ENCODE measurements around the gene CD300LD.
"Not testable (repeated sequence)": the region's sequence is repeated elsewhere in the genome, so short reads cannot be mapped to it uniquely, and the experiment has no call there.

Gene CD300LD
- 0 reads per million in 3 donors for total RNA-seq

GRCh38 chr17:74592087-74592990 lies at the start of gene CD300LD:
TSS of gene CD300LD (minus strand) at chr17:74592283. CDS start at chr17:74592202, 81 bp downstream.
- DNase-seq = no peak
- no peaks in the 10 kb centered on the region for H3K27me3 ChIP-seq (replicated peaks; ENCODE audit: control insufficient read depth, insufficient read depth, low read length, poor library complexity, severe bottlenecking)
- no peaks in the 10 kb centered on the region for H3K9me3 ChIP-seq (ENCODE audit: control insufficient read depth, low read length)
- H3K4me3 ChIP-seq (ENCODE audit: insufficient read depth, low read depth, low read length, poor library complexity, severe bottlenecking) = no peak within 1 kb of the TSS
- H3K4me1 ChIP-seq (ENCODE audit: control insufficient read depth, insufficient read depth, low read length, poor library complexity, severe bottlenecking) = no peaks in the 10 kb centered on the region
- no peaks in the 10 kb centered on the region for H3K36me3 ChIP-seq (ENCODE audit: control insufficient read depth, insufficient read depth, low read length)
- H3K27ac ChIP-seq (ENCODE audit: insufficient read depth, low read length, poor library complexity, severe bottlenecking) = no peak within 1 kb of the TSS

GRCh38 chr17:74641224-74641957 lies 49.3 kb upstream of the CD300LD start:
- Histone ChIP-seq H3K27me3 (replicated peaks; ENCODE audit: control insufficient read depth, insufficient read depth, low read length, poor library complexity, severe bottlenecking) (no peaks in the 10 kb centered on the region), H3K9me3 (ENCODE audit: control insufficient read depth, low read length) (no peaks in the 10 kb centered on the region), H3K27ac (ENCODE audit: insufficient read depth, low read length, poor library complexity, severe bottlenecking) (no peak overlapping the region), H3K4me1 (ENCODE audit: control insufficient read depth, insufficient read depth, low read length, poor library complexity, severe bottlenecking) (peaks cover 11% of the 10 kb centered on the region), H3K36me3 (ENCODE audit: control insufficient read depth, insufficient read depth, low read length) (no peaks in the 10 kb centered on the region), H3K4me3 (ENCODE audit: insufficient read depth, low read depth, low read length, poor library complexity, severe bottlenecking) (no peak overlapping the region)
- DNase-seq = no peak

GRCh38 chr17:74639704-74640151 lies 47.6 kb upstream of the CD300LD start:
- no peaks in the 10 kb centered on the region for H3K36me3 ChIP-seq (ENCODE audit: control insufficient read depth, insufficient read depth, low read length)
- DNase-seq = no peak
- H3K27me3 ChIP-seq (replicated peaks; ENCODE audit: control insufficient read depth, insufficient read depth, low read length, poor library complexity, severe bottlenecking) = no peaks in the 10 kb centered on the region
- H3K4me1 ChIP-seq (ENCODE audit: control insufficient read depth, insufficient read depth, low read length, poor library complexity, severe bottlenecking) = peaks cover 11% of the 10 kb centered on the region
- no peak overlapping the region for H3K27ac ChIP-seq (ENCODE audit: insufficient read depth, low read length, poor library complexity, severe bottlenecking)
- no peaks in the 10 kb centered on the region for H3K9me3 ChIP-seq (ENCODE audit: control insufficient read depth, low read length)
- H3K4me3 ChIP-seq (ENCODE audit: insufficient read depth, low read depth, low read length, poor library complexity, severe bottlenecking) = no peak overlapping the region

GRCh38 chr17:74637926-74638325 lies 45.8 kb upstream of the CD300LD start:
- Histone ChIP-seq H3K4me3 (ENCODE audit: insufficient read depth, low read depth, low read length, poor library complexity, severe bottlenecking) (no peak overlapping the region), H3K27me3 (replicated peaks; ENCODE audit: control insufficient read depth, insufficient read depth, low read length, poor library complexity, severe bottlenecking) (no peaks in the 10 kb centered on the region), H3K4me1 (ENCODE audit: control insufficient read depth, insufficient read depth, low read length, poor library complexity, severe bottlenecking) (peaks cover 11% of the 10 kb centered on the region), H3K9me3 (ENCODE audit: control insufficient read depth, low read length) (no peaks in the 10 kb centered on the region), H3K36me3 (ENCODE audit: control insufficient read depth, insufficient read depth, low read length) (no peaks in the 10 kb centered on the region), H3K27ac (ENCODE audit: insufficient read depth, low read length, poor library complexity, severe bottlenecking) (no peak overlapping the region)
- DNase-seq = no peak

- Histone ChIP-seq H3K4me1 (ENCODE audit: control insufficient read depth, insufficient read depth, low read length, poor library complexity, severe bottlenecking) (peaks cover 11% of the 10 kb centered on the region), H3K27me3 (replicated peaks; ENCODE audit: control insufficient read depth, insufficient read depth, low read length, poor library complexity, severe bottlenecking) (no peaks in the 10 kb centered on the region), H3K36me3 (ENCODE audit: control insufficient read depth, insufficient read depth, low read length) (no peaks in the 10 kb centered on the region), H3K9me3 (ENCODE audit: control insufficient read depth, low read length) (no peaks in the 10 kb centered on the region), H3K4me3 (ENCODE audit: insufficient read depth, low read depth, low read length, poor library complexity, severe bottlenecking) (no peak overlapping the region), H3K27ac (ENCODE audit: insufficient read depth, low read length, poor library complexity, severe bottlenecking) (no peak overlapping the region)
- no peak for DNase-seq
Measured at GRCh38 chr17:74637265-74637664, 45.2 kb upstream of the CD300LD start.

GRCh38 chr17:74636541-74637085 lies 44.5 kb upstream of the CD300LD start:
- not testable (repeated sequence) for H3K9me3 ChIP-seq (ENCODE audit: control insufficient read depth, low read length); DNase-seq; H3K4me3 ChIP-seq (ENCODE audit: insufficient read depth, low read depth, low read length, poor library complexity, severe bottlenecking); H3K27me3 ChIP-seq (replicated peaks; ENCODE audit: control insufficient read depth, insufficient read depth, low read length, poor library complexity, severe bottlenecking); H3K36me3 ChIP-seq (ENCODE audit: control insufficient read depth, insufficient read depth, low read length); H3K27ac ChIP-seq (ENCODE audit: insufficient read depth, low read length, poor library complexity, severe bottlenecking)
- peaks cover 11% of the 10 kb centered on the region for H3K4me1 ChIP-seq (ENCODE audit: control insufficient read depth, insufficient read depth, low read length, poor library complexity, severe bottlenecking)

GRCh38 chr17:74635418-74635817 lies 43.3 kb upstream of the CD300LD start:
- no peak overlapping the region for H3K4me3 ChIP-seq (ENCODE audit: insufficient read depth, low read depth, low read length, poor library complexity, severe bottlenecking)
- H3K4me1 ChIP-seq (ENCODE audit: control insufficient read depth, insufficient read depth, low read length, poor library complexity, severe bottlenecking) = peaks cover 11% of the 10 kb centered on the region
- H3K9me3 ChIP-seq (ENCODE audit: control insufficient read depth, low read length) = no peaks in the 10 kb centered on the region
- H3K36me3 ChIP-seq (ENCODE audit: control insufficient read depth, insufficient read depth, low read length) = no peaks in the 10 kb centered on the region
- no peaks in the 10 kb centered on the region for H3K27me3 ChIP-seq (replicated peaks; ENCODE audit: control insufficient read depth, insufficient read depth, low read length, poor library complexity, severe bottlenecking)
- no peak overlapping the region for H3K27ac ChIP-seq (ENCODE audit: insufficient read depth, low read length, poor library complexity, severe bottlenecking)
- no peak for DNase-seq

- Histone ChIP-seq H3K9me3 (ENCODE audit: control insufficient read depth, low read length) (no peaks in the 10 kb centered on the region), H3K36me3 (ENCODE audit: control insufficient read depth, insufficient read depth, low read length) (no peaks in the 10 kb centered on the region), H3K27me3 (replicated peaks; ENCODE audit: control insufficient read depth, insufficient read depth, low read length, poor library complexity, severe bottlenecking) (no peaks in the 10 kb centered on the region), H3K4me1 (ENCODE audit: control insufficient read depth, insufficient read depth, low read length, poor library complexity, severe bottlenecking) (no peaks in the 10 kb centered on the region), H3K27ac (ENCODE audit: insufficient read depth, low read length, poor library complexity, severe bottlenecking) (no peak overlapping the region), H3K4me3 (ENCODE audit: insufficient read depth, low read depth, low read length, poor library complexity, severe bottlenecking) (no peak overlapping the region)
- no peak for DNase-seq
Measured at GRCh38 chr17:74633326-74633725, 41.2 kb upstream of the CD300LD start.

GRCh38 chr17:74632617-74633016 lies 40.5 kb upstream of the CD300LD start:
- DNase-seq = no peak
- H3K9me3 ChIP-seq (ENCODE audit: control insufficient read depth, low read length) = no peaks in the 10 kb centered on the region
- H3K4me3 ChIP-seq (ENCODE audit: insufficient read depth, low read depth, low read length, poor library complexity, severe bottlenecking) = no peak overlapping the region
- H3K36me3 ChIP-seq (ENCODE audit: control insufficient read depth, insufficient read depth, low read length) = no peaks in the 10 kb centered on the region
- H3K27me3 ChIP-seq (replicated peaks; ENCODE audit: control insufficient read depth, insufficient read depth, low read length, poor library complexity, severe bottlenecking) = no peaks in the 10 kb centered on the region
- H3K27ac ChIP-seq (ENCODE audit: insufficient read depth, low read length, poor library complexity, severe bottlenecking) = no peak overlapping the region
- no peaks in the 10 kb centered on the region for H3K4me1 ChIP-seq (ENCODE audit: control insufficient read depth, insufficient read depth, low read length, poor library complexity, severe bottlenecking)

Measured in effector memory CD4-positive, alpha-beta T cell (primary cell).